Stomach (tissue), 9 donors: Measurements from ENCODE around the gene TRAPPC3L. TPM values are rescaled to one million over a fixed set of nuclear protein-coding genes. Genes with fewer than 3 reads are reported as not detected.

ENCODE experiments used
- DNase-seq, 2 donors: peaks; one replicate each; pipeline versions ENCODE4 v3.0.0 to v3.0.0-alpha.2; 2013 to 2019
- H3K27ac ChIP-seq, 5 donors: fragments of 200-600 bp in 4 of 5; sonication (generic) in 4 of 5; one replicate each; pipeline ENCODE4 v1.5.1; 2013 to 2019; ENCODE audit warnings: mild to moderate bottlenecking in 1 of 5, moderate library complexity in 1 of 5
- H3K27me3 ChIP-seq, 3 donors: fragments of 200-600 bp; sonication (generic); one replicate each; pipeline ENCODE4 v1.5.1; 2017 to 2019; ENCODE audit warnings: mixed run types in 1 of 3
- H3K36me3 ChIP-seq, 4 donors: fragments of 200-600 bp; sonication (generic); 1 replicate in 3 of 4; 2 replicates in 1 of 4; pipeline ENCODE4 v1.5.1; 2016 to 2019
- H3K4me1 ChIP-seq, 4 donors: fragments of 200-600 bp; sonication (generic); one replicate each; pipeline ENCODE4 v1.5.1; 2016 to 2019
- H3K4me3 ChIP-seq, 4 donors: fragments of 200-600 bp; sonication (generic) in 3 of 4; one replicate each; pipeline ENCODE4 v1.5.1; 2016 to 2019; ENCODE audit warnings: mild to moderate bottlenecking in 1 of 4
- H3K9me3 ChIP-seq, 4 donors: fragments of 200-600 bp; sonication (generic); one replicate each; pipeline ENCODE4 v1.5.1; 2016 to 2019
- EP300 ChIP-seq: sonication (generic); formaldehyde crosslinking; IDR thresholded peaks from one replicate; pipeline ENCODE4 v1.6.1; 2017; ENCODE audit warnings: antibody characterized with exemption
- POLR2A ChIP-seq, 4 donors: fragments of 450-650 bp; IDR thresholded peaks; one replicate each; pipeline ENCODE4 v1.6.1; 2016; ENCODE audit warnings: antibody characterized with exemption in 4 of 4, control low read depth in 2 of 4, mild to moderate bottlenecking in 1 of 4, moderate library complexity in 1 of 4
- POLR2AphosphoS5 ChIP-seq, 3 donors: sonication (generic); formaldehyde crosslinking; IDR thresholded peaks; one replicate each; pipeline ENCODE4 v1.6.1; 2016; ENCODE audit warnings: antibody characterized with exemption in 3 of 3
- WGBS, 5 donors: extraction: QIAGEN DNeasy Blood & Tissue Kit in 3 of 5; methylation state at CpG; one replicate each; pipeline versions ENCODE4 v1.1.5 to v1.1.7; 2013 to 2018; 5-methylcytosine and 5-hydroxymethylcytosine counted together
- intact Hi-C: fragments of 100-400 bp; cut with DNase I; formaldehyde crosslinking; loops from one replicate; pipeline ENCODE4 v1.15.1; 2023; ENCODE audit warnings: low total_unique reads
- polyA plus RNA-seq, 3 donors: library from polyadenylated mRNA; stranded (reverse); fragments of 200-250 nt; gene quantifications; one replicate each; pipeline ENCODE4 v1.2.3, GENCODE V29; 2013
- total RNA-seq, 5 donors: library from RNA; depleted of rRNA; stranded (reverse); fragments of >200 nt; gene quantifications; one replicate each; pipeline versions ENCODE4 v1.1.0 to v1.2.3, GENCODE V29; 2014 to 2016
- TF ChIP-seq, protein P1 (sequence below), 7 experiments: fragments of 450-650 bp in 4 of 7; fragments of 200-600 bp in 3 of 7; sonication (generic) in 3 of 7; IDR thresholded peaks; one replicate each; pipeline ENCODE4 v1.5.1; 2016 to 2019; ENCODE audit warnings: antibody characterized with exemption in 7 of 7, control low read depth in 2 of 7, mild to moderate bottlenecking in 1 of 7
- donor health status: healthy with polysubstance abuse.
- donor health status: Bipolar disorder and iron deficiency.
- donor health status: healthy.

TRAPPC3L gene
- total and polyA plus RNA-seq, 8 donors: not detected

DNA sequence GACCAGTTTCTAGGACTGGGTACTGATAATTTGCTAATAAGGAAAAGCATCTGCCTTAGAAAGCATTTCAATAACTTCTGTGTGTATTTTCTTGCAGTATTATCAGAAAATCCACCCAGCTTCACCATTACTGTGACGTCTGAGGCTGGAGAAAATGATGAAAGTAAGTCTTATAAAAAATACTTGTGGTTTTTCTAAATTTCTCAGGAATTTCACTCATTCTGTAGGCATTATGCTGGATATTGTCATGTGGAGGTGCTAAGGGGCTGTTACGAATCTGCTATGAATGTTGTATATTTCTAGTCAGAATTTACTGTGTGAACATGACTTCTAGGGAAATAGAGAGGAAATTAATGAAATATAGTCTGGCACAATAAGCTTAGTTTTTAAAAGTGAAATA, 34.7 kb upstream of the TRAPPC3L start:
- Histone ChIP-seq H3K9me3 (no peaks in the 10 kb centered on the region), H3K4me1 (peaks cover 0 to 41% (median 9%) of the 10 kb centered on the region in 4 donors), H3K36me3 (peaks cover 4 to 73% (median 61%) of the 10 kb centered on the region in 4 donors), H3K4me3 (no peak overlapping the region), H3K27ac (no peak overlapping the region), H3K27me3 (no peaks in the 10 kb centered on the region)
- no peak for DNase-seq
- no peak for TF ChIP-seq EP300
- TF ChIP-seq POLR2AphosphoS5 (IDR thresholded peaks at IDR 0.05): no peak
- no peak for TF ChIP-seq POLR2A (IDR thresholded peaks at IDR 0.05)
- TF ChIP-seq, protein P1, sequence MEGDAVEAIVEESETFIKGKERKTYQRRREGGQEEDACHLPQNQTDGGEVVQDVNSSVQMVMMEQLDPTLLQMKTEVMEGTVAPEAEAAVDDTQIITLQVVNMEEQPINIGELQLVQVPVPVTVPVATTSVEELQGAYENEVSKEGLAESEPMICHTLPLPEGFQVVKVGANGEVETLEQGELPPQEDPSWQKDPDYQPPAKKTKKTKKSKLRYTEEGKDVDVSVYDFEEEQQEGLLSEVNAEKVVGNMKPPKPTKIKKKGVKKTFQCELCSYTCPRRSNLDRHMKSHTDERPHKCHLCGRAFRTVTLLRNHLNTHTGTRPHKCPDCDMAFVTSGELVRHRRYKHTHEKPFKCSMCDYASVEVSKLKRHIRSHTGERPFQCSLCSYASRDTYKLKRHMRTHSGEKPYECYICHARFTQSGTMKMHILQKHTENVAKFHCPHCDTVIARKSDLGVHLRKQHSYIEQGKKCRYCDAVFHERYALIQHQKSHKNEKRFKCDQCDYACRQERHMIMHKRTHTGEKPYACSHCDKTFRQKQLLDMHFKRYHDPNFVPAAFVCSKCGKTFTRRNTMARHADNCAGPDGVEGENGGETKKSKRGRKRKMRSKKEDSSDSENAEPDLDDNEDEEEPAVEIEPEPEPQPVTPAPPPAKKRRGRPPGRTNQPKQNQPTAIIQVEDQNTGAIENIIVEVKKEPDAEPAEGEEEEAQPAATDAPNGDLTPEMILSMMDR (IDR thresholded peaks at IDR 0.05): no peak
- WGBS, 5 donors: 82 to 90% (median 83%) methylated on average over 2 of the region's 2 CpGs
- intact Hi-C loops: no loop called here

DNA sequence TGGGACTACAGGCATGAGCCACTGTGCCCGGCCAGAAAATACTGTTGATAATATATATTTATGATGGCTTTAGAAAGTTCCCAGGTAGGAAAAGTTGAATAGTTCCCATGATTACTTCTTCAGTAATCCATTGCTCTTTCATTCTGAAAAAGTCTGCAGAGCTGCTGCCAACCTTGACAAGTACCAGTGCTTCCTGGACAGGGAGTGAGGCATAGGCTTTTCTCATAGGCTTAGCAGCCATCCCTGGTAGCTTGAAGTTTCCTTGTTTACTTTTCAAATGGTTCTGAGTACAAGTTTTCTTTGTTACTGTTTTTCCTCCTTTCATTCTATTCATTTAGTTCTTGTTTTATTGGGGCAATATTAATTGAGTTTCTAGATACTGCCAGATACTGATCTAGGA, 33.7 kb upstream of the TRAPPC3L start:
- peak in 1 of 3 donors; percentile 23 for TF ChIP-seq POLR2AphosphoS5 (IDR thresholded peaks at IDR 0.05)
- TF ChIP-seq EP300: no peak
- intact Hi-C loops: no loop called here
- no peak overlapping the region for H3K27ac ChIP-seq
- peaks cover 0 to 44% (median 9%) of the 10 kb centered on the region in 4 donors for H3K4me1 ChIP-seq
- peaks cover 0 to 67% (median 57%) of the 10 kb centered on the region in 4 donors for H3K36me3 ChIP-seq
- WGBS, 5 donors: 73 to 94% (median 86%) methylated on average over 1 of the region's 1 CpG
- DNase-seq: no peak
- no peaks in the 10 kb centered on the region for H3K27me3 ChIP-seq
- no peaks in the 10 kb centered on the region for H3K9me3 ChIP-seq
- no peak overlapping the region for H3K4me3 ChIP-seq

DNA sequence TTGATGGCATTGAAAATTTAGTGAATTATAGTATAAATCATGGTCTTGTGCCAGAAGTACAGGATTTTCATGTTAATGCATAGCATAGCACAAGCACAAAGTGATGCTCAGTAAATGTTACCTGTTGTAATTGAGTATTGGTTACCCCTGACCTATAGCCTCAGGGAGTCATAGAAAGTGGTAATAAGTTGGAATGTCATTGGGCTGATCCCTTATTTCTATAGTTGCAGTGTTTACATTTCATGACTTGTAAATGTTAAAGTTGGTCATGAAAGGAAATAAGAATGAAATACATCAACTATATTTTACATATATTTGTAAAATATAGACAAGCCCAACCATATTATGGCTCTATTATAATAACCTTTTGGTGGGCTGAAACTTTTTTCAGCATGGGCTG, 32.9 kb upstream of the TRAPPC3L start:
- peaks cover 4 to 52% (median 14%) of the 10 kb centered on the region in 4 donors for H3K4me1 ChIP-seq
- no peak for TF ChIP-seq POLR2AphosphoS5 (IDR thresholded peaks at IDR 0.05)
- TF ChIP-seq POLR2A (IDR thresholded peaks at IDR 0.05): no peak
- no peak for TF ChIP-seq EP300
- TF ChIP-seq, protein P1 (IDR thresholded peaks at IDR 0.05): no peak
- no peak overlapping the region for H3K4me3 ChIP-seq
- DNase-seq: no peak
- H3K27ac ChIP-seq: no peak overlapping the region
- H3K27me3 ChIP-seq: no peaks in the 10 kb centered on the region
- H3K9me3 ChIP-seq: no peaks in the 10 kb centered on the region
- intact Hi-C loops: no loop called here
- H3K36me3 ChIP-seq: peaks cover 0 to 60% (median 52%) of the 10 kb centered on the region in 4 donors

DNA sequence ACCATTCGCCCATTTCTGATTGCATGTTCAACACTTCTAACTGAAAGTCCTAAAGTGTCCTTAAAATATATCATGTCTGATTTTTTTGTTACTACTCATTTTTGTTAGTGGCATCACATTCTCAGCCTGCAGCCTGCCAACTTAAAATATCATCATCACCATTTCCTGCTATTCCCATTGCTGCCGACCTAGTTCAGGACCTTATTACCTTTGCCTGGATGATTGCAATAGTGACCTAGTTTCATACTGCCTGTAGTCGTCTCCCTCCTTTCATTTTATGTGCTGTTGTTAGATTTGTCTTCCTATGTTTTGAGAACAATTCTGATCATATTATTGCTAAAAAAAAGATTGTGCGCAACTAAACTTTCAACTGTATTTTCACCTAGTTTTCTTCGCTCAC, 32.0 kb upstream of the TRAPPC3L start:
- Histone ChIP-seq H3K27me3 (no peaks in the 10 kb centered on the region), H3K9me3 (no peaks in the 10 kb centered on the region), H3K27ac (no peak overlapping the region), H3K4me3 (no peak overlapping the region), H3K36me3 (peaks cover 0 to 55% (median 46%) of the 10 kb centered on the region in 4 donors), H3K4me1 (peaks cover 12 to 60% (median 22%) of the 10 kb centered on the region in 4 donors)
- TF ChIP-seq EP300 (no peak), POLR2AphosphoS5 (IDR thresholded peaks at IDR 0.05) (no peak), POLR2A (IDR thresholded peaks at IDR 0.05) (no peak)
- TF ChIP-seq, protein P1 (IDR thresholded peaks at IDR 0.05): no peak
- DNase-seq: no peak
- intact Hi-C loops: no loop called here
- 81 to 89% (median 87%) methylated on average over 5 of the region's 5 CpGs for WGBS, 5 donors

DNA sequence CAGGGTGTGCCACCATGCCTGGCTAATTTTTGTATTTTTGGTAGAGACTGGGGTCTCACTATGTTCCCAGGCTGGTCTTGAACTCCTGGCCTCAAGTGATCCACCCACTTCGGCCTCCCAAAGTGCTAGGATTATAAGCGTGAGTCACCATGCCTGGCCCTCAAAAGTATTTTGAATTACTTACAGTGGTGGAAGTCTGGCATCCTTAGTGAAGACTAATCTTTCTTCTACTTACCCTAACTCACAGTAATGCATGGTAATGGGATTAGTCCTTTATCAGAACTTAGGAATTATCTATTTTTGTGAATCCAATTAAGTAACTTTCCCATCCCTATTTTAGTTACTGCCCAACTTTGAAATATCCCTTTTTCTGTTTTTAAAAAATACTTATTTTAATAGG, 29.7 kb upstream of the TRAPPC3L start:
- DNase-seq: no peak
- TF ChIP-seq, protein P1 (IDR thresholded peaks at IDR 0.05): no peak
- TF ChIP-seq POLR2AphosphoS5 (IDR thresholded peaks at IDR 0.05): no peak
- TF ChIP-seq EP300: no peak
- TF ChIP-seq POLR2A (IDR thresholded peaks at IDR 0.05): no peak
- 90 to 98% (median 94%) methylated on average over 2 of the region's 2 CpGs for WGBS, 5 donors
- Histone ChIP-seq H3K27ac (no peak overlapping the region), H3K4me1 (peaks cover 17 to 67% (median 30%) of the 10 kb centered on the region in 4 donors), H3K4me3 (no peak overlapping the region), H3K9me3 (no peaks in the 10 kb centered on the region), H3K36me3 (peaks cover 0 to 38% (median 31%) of the 10 kb centered on the region in 4 donors), H3K27me3 (no peaks in the 10 kb centered on the region)
- intact Hi-C loops: no loop called here
